ENCODE measurements around the gene AAMP.
"Not testable (repeated sequence)": the region's sequence is repeated elsewhere in the genome, so short reads cannot be mapped to it uniquely, and the experiment has no call there.

The AAMP gene

DNA sequence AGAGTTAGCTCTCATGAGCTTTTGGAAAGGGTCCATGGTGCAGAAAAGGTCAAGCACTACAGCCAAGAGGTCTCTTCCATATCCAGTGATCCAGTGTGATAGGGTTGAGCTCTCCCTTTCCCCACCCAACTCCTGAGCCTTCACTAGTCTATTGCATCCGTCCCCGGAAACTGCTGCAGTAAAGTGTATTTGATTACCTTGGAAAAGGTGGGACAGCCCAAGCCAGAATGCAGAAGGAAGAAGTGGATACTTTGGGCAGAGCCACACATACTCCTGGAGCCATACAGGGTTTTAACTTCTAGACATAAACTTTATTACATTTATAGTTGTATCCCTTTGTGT is 3.9 kb upstream of the AAMP start:
- DNase-seq, result no peak

- DNase-seq, result not testable (repeated sequence)
Observed at GRCh38 chr2:218273214-218273907, 3.4 kb upstream of the AAMP start.

GRCh38 chr2:218272531-218273212 is 2.7 kb upstream of the AAMP start:
- peak; percentile 75 for DNase-seq

GRCh38 chr2:218271865-218272530 is 2.1 kb upstream of the AAMP start:
- DNase-seq, result no peak

- no peak for DNase-seq
Observed at GRCh38 chr2:218271487-218271797, 1.5 kb upstream of the AAMP start.

DNA sequence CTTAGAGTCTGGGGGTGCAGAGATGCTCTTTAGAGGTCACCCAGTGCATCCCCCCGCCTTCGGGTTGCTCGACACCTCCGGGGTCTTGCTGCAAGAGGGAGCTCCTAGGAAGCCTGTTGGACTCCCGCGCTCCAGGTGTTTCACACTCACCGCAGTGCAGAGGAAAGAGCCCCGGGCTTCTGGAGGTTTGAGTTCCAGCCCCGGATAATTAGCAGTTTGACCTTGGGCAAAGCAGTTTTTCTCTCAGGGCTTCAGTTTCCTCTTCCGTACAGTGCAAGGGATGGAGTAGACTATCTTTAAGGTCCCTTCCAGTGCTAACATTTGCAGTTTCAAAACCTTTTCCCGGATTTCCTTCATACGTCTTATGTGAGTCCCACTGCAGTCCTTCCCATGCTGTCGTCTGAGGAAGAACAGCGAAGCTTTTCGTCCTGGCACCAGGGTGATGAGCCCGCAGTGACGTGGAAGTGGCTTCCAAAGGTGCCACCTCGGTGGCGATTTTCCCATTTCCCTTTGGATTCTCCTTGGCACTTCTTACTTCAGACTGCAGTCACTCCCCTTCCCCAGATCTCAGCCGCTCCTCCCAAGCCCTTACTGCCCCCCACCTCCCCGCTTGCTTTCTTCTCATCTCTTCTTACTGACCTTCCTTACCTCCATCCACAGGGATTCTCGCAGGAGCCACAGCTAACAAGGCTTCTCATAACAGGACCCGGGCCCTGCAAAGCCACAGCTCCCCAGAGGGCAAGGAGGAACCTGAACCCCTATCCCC is 967 bp upstream of the AAMP start:
- DNase-seq, result peak; percentile 20

DNA sequence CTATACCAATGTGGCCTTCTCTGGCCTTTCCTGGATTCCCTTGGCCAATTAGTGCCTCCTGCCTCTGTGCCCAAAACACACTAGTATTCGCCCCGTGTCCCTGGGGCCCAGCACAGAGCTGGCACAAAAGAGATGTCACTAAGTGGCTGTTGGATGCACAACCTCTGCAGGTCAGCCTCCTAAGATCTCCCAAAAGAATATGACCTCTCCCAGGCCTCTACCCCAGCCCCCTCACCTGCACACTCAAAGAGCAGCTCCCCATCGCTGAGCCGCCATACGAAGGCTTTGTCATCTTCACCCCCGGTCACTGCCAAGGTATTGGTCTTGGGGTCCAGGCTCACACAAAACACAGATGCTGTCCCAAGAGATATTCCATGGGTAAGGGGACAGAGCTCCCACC is 2.7 kb downstream of the AAMP start:
- DNase-seq, result no peak

GRCh38 chr2:218266316-218266979 is 3.5 kb downstream of the AAMP start:
- DNase-seq, result no peak

GRCh38 chr2:218265626-218266025 is 4.3 kb downstream of the AAMP start:
- DNase-seq, result no peak

GRCh38 chr2:218264773-218265561 is 5.0 kb downstream of the AAMP start:
- DNase-seq, result no peak

DNA sequence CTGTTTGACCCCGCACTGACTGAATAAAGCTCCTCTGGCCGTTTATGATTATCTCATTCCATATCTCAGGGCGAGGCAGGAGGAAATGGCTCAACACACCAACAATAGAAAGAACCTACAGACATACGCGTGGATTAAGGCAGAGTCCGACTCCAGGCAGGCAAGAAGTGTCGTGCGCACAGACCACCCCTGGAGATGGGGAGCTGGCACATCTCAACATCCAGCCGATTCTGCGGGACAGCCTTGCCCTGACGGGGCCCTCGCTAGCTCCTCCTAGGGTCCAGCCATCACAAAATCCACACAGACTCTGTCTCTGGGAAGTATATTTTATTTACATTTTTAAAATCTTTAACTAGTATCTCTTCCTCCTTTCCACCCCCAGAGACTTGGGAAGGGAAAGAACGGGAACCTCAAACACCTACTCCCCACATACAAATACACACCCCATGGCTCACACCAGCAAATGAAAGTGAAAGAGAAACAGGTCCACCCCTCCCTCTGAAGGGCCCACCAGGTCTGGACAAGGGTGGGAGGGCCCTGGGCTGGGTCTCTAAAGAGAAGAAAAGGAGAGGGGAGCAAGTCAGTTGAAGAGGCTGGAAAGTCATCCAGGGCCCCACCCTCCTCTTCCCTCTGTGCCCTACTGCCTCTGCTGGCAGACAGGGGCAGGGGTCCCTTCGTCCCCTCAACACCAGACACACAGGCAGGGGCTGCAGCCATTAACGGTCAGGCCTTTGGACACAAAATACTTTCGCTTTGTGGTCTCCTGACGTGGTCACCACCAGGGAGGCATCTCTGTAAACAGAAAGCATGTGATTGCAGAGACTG is 5.9 kb downstream of the AAMP start:
- DNase-seq, result no peak

DNA sequence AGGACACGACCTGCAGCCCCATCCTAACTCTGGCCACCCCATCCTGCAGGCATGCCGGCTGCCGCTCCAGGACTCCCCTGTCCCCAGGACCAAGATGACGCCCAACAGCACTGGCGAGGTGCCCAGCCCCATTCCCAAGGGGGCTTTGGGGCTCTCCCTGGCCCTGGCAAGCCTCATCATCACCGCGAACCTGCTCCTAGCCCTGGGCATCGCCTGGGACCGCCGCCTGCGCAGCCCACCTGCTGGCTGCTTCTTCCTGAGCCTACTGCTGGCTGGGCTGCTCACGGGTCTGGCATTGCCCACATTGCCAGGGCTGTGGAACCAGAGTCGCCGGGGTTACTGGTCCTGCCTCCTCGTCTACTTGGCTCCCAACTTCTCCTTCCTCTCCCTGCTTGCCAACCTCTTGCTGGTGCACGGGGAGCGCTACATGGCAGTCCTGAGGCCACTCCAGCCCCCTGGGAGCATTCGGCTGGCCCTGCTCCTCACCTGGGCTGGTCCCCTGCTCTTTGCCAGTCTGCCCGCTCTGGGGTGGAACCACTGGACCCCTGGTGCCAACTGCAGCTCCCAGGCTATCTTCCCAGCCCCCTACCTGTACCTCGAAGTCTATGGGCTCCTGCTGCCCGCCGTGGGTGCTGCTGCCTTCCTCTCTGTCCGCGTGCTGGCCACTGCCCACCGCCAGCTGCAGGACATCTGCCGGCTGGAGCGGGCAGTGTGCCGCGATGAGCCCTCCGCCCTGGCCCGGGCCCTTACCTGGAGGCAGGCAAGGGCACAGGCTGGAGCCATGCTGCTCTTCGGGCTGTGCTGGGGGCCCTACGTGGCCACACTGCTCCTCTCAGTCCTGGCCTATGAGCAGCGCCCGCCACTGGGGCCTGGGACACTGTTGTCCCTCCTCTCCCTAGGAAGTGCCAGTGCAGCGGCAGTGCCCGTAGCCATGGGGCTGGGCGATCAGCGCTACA is 7.0 kb downstream of the AAMP start:
- no peak for DNase-seq

- DNase-seq, result no peak
Observed at GRCh38 chr2:218262237-218262600, 7.7 kb downstream of the AAMP start.

DNA sequence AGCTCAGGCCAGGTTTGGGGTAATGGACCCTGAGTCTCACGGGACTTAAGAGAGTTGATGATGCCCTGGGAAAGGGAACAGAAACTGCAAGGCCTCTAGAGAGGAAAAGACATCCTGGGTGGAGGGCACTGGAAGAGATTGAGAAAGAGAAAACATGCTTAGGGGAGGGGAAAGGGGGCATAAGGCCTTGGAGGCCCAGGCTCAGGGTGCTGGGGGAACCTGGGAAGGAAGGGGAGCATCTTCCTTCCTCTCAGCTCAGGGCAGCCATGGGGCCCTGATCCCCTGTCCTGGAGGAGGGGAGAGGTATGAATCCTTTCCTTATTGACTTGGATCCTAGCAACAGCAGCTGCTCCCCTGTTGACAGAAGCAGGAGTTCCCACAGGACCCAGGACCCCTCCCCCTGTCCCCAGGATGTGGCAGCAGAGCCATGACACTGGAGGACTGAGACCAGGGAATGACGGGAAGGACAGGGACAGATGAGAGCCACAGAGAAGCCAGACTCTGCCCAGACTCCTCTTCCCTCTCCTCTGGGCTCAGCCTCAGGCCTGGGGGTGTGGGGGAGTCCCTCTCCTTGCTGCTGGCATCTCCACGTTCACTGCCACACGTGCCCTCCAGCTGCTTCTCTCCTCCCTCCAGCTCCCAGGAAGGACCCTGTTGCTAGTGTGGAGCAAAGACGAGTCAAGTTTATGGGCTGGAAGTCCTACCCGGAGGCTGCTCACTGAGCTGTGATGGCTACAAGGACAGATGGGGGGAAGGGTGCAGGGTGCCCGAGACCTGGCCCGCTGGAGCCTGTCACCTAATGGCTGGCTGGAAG is 8.3 kb downstream of the AAMP start:
- no peak for DNase-seq

DNA sequence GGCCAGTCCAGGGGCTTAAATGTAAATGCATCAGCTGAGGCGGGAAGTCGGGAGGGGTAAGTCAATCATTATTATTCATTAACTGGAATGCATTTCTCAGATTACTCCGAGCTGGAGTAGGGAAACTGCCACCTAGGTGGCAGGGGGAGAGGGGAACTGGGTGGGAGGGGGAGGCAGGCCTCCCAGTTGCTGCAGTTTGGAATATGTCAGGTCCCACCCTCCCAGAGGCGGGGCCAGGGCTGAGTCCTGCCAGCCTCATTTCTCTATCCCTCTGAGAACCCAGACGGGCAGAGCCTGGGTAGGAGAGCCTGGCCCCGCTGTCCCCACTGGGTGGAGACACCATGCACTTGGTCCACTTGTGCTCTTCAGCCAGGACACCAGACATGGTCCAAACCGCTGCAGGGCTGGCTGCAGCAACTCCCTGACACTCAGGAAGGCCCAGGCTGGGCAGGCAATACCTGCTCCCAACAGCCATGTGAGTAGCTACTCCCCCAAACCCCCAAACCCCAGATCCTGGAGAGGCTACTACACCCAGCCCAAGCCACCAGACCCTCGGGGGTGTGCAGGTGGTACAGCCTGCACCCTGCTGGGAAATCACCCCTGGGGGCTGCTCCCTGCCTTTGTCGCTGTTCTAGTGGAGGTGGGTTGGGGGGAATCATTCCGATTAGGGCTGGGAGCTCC is 9.1 kb downstream of the AAMP start, which contains the start of gene GPBAR1:
Gene GPBAR1 (plus strand): TSS at position 274 of the 681 bp plus-strand sequence. CDS start 1,710 bp downstream, outside the sequence.
- no peak for DNase-seq

- no peak for DNase-seq
Observed at GRCh38 chr2:218260166-218260565, 9.8 kb downstream of the AAMP start.

GRCh38 chr2:218259099-218259961 is 10.6 kb downstream of the AAMP start:
- no peak for DNase-seq
